NCI-H446 treated with DMSO at 0.1 percent for 48 hours (cell line): Measurements from ENCODE around the gene NOP53.
A peak's percentile ranks its signal among the peaks of the same experiment; 100 is the strongest.
"Not testable (repeated sequence)": the region's sequence is repeated elsewhere in the genome, so short reads cannot be mapped to it uniquely, and the experiment has no call there.

Experiments used
- DNase-seq: peaks from one replicate; lab custom pipeline; 2025; lab: John Stamatoyannopoulos, UW

The NOP53 gene

GRCh38 chr19:47745010-47745901 is at the start of gene NOP53:
TSS of gene NOP53 (plus strand) at chr19:47745546. CDS start at chr19:47745560, 14 bp downstream.
- peak; percentile 96 for DNase-seq

- no peak for DNase-seq
Observed at GRCh38 chr19:47696635-47697034, 48.7 kb upstream of the NOP53 start.

GRCh38 chr19:47697863-47698609 is 47.3 kb upstream of the NOP53 start:
- peak; percentile 47 for DNase-seq

GRCh38 chr19:47698631-47699359 is 46.6 kb upstream of the NOP53 start:
- DNase-seq, result no peak

GRCh38 chr19:47699360-47699917 is 45.9 kb upstream of the NOP53 start:
- peak; percentile 23 for DNase-seq

GRCh38 chr19:47700934-47701716 is 44.2 kb upstream of the NOP53 start:
- DNase-seq, result no peak

GRCh38 chr19:47701717-47702552 is 43.4 kb upstream of the NOP53 start:
- no peak for DNase-seq

GRCh38 chr19:47702671-47703070 is 42.7 kb upstream of the NOP53 start:
- no peak for DNase-seq

- DNase-seq, result no peak
Observed at GRCh38 chr19:47703301-47703700, 42.0 kb upstream of the NOP53 start.

GRCh38 chr19:47704024-47704423 is 41.3 kb upstream of the NOP53 start:
- DNase-seq, result no peak

- DNase-seq, result no peak
Observed at GRCh38 chr19:47704656-47705055, 40.7 kb upstream of the NOP53 start.

- DNase-seq, result peak; percentile 29
Observed at GRCh38 chr19:47707135-47707925, 38.0 kb upstream of the NOP53 start.

- no peak for DNase-seq
Observed at GRCh38 chr19:47711652-47712242, 33.6 kb upstream of the NOP53 start.

- DNase-seq, result peak; percentile 46
Observed at GRCh38 chr19:47713046-47714021, 32.0 kb upstream of the NOP53 start, which contains the start of gene EHD2. TSS of gene EHD2 (plus strand) at chr19:47713422. CDS start at chr19:47716613, 3,191 bp downstream.

- DNase-seq, result no peak
Observed at GRCh38 chr19:47714339-47714738, 31.0 kb upstream of the NOP53 start.

GRCh38 chr19:47714855-47715254 is 30.5 kb upstream of the NOP53 start:
- DNase-seq, result not testable (repeated sequence)

GRCh38 chr19:47716270-47716937 is 28.9 kb upstream of the NOP53 start:
- DNase-seq, result no peak
